ENCODE measurements around the gene RYR3.
"Not testable (repeated sequence)": the region's sequence is repeated elsewhere in the genome, so short reads cannot be mapped to it uniquely, and the experiment has no call there.

RYR3 gene

GRCh38 chr15:33810073-33810595, 499.4 kb downstream of the RYR3 start:
- in situ Hi-C loops (cut with MboI; ENCODE audit: low sequenced_read_pairs): no loop called here

GRCh38 chr15:33810806-33811205, 500.0 kb downstream of the RYR3 start:
- in situ Hi-C loops (cut with MboI; ENCODE audit: low sequenced_read_pairs): no loop called here

GRCh38 chr15:33813891-33814290, 503.1 kb downstream of the RYR3 start:
- in situ Hi-C loops (cut with MboI; ENCODE audit: low sequenced_read_pairs): no loop called here

- in situ Hi-C loops (cut with MboI; ENCODE audit: low sequenced_read_pairs): not testable (repeated sequence)
Observed at GRCh38 chr15:33819499-33819898, 508.7 kb downstream of the RYR3 start.

GRCh38 chr15:33822479-33822878, 511.7 kb downstream of the RYR3 start:
- in situ Hi-C loops (cut with MboI; ENCODE audit: low sequenced_read_pairs): no loop called here

GRCh38 chr15:33823119-33823518, 512.4 kb downstream of the RYR3 start:
- in situ Hi-C loops (cut with MboI; ENCODE audit: low sequenced_read_pairs): no loop called here

- in situ Hi-C loops (cut with MboI; ENCODE audit: low sequenced_read_pairs): no loop called here
Observed at GRCh38 chr15:33825453-33825852, 514.7 kb downstream of the RYR3 start.

GRCh38 chr15:33826201-33826600, 515.4 kb downstream of the RYR3 start:
- in situ Hi-C loops (cut with MboI; ENCODE audit: low sequenced_read_pairs): no loop called here

- in situ Hi-C loops (cut with MboI; ENCODE audit: low sequenced_read_pairs): no loop called here
Observed at GRCh38 chr15:33830351-33830750, 519.6 kb downstream of the RYR3 start.

- in situ Hi-C loops (cut with MboI; ENCODE audit: low sequenced_read_pairs): no loop called here
Observed at GRCh38 chr15:33831646-33832045, 520.9 kb downstream of the RYR3 start.

GRCh38 chr15:33834892-33835743, 524.4 kb downstream of the RYR3 start:
- in situ Hi-C loops (cut with MboI; ENCODE audit: low sequenced_read_pairs): no loop called here

GRCh38 chr15:33837294-33837693, 526.5 kb downstream of the RYR3 start:
- in situ Hi-C loops (cut with MboI; ENCODE audit: low sequenced_read_pairs): no loop called here

GRCh38 chr15:33839540-33839939, 528.8 kb downstream of the RYR3 start:
- in situ Hi-C loops (cut with MboI; ENCODE audit: low sequenced_read_pairs): no loop called here

GRCh38 chr15:33840615-33841014, 529.8 kb downstream of the RYR3 start:
- in situ Hi-C loops (cut with MboI; ENCODE audit: low sequenced_read_pairs): no loop called here

- in situ Hi-C loops (cut with MboI; ENCODE audit: low sequenced_read_pairs): no loop called here
Observed at GRCh38 chr15:33844186-33844585, 533.4 kb downstream of the RYR3 start.

GRCh38 chr15:33844597-33844996, 533.8 kb downstream of the RYR3 start:
- in situ Hi-C loops (cut with MboI; ENCODE audit: low sequenced_read_pairs): no loop called here

GRCh38 chr15:33846142-33846541, 535.4 kb downstream of the RYR3 start:
- in situ Hi-C loops (cut with MboI; ENCODE audit: low sequenced_read_pairs): no loop called here

- in situ Hi-C loops (cut with MboI; ENCODE audit: low sequenced_read_pairs): no loop called here
Observed at GRCh38 chr15:33846862-33847261, 536.1 kb downstream of the RYR3 start.

GRCh38 chr15:33848011-33848410, 537.2 kb downstream of the RYR3 start:
- in situ Hi-C loops (cut with MboI; ENCODE audit: low sequenced_read_pairs): no loop called here

GRCh38 chr15:33851079-33851478, 540.3 kb downstream of the RYR3 start:
- in situ Hi-C loops (cut with MboI; ENCODE audit: low sequenced_read_pairs): no loop called here

GRCh38 chr15:33852094-33852493, 541.3 kb downstream of the RYR3 start:
- in situ Hi-C loops (cut with MboI; ENCODE audit: low sequenced_read_pairs): no loop called here

- in situ Hi-C loops (cut with MboI; ENCODE audit: low sequenced_read_pairs): no loop called here
Observed at GRCh38 chr15:33852570-33852969, 541.8 kb downstream of the RYR3 start.

GRCh38 chr15:33857726-33858125, 547.0 kb downstream of the RYR3 start:
- in situ Hi-C loops (cut with MboI; ENCODE audit: low sequenced_read_pairs): no loop called here

Measured in HL-60/S4 (cell line).